HG03175 (cell line): Measurements from ENCODE around the gene TTC21A.

Source experiments
- ATAC-seq: cut with Tn5 transposase; IDR thresholded peaks from one replicate; pipeline ENCODE4 v1.9.1; 2021; ENCODE audit warnings: mild to moderate bottlenecking, moderate library complexity; ENCODE audit not compliant: unreplicated experiment

Gene TTC21A

GRCh38 chr3:39136533-39137434, 29.3 kb downstream of the TTC21A start:
- no peak for ATAC-seq

- ATAC-seq, result no peak
Measured at GRCh38 chr3:39137435-39137936, 30.0 kb downstream of the TTC21A start.

- ATAC-seq, result no peak
Measured at GRCh38 chr3:39137991-39138803, 30.7 kb downstream of the TTC21A start.

GRCh38 chr3:39138804-39139415, 31.4 kb downstream of the TTC21A start:
- ATAC-seq, result no peak

- no peak for ATAC-seq
Measured at GRCh38 chr3:39139442-39139841, 32.0 kb downstream of the TTC21A start.

- no peak for ATAC-seq
Measured at GRCh38 chr3:39140341-39140971, 33.0 kb downstream of the TTC21A start.

- ATAC-seq, result no peak
Measured at GRCh38 chr3:39141171-39141995, 33.9 kb downstream of the TTC21A start.

GRCh38 chr3:39142067-39142466, 34.6 kb downstream of the TTC21A start:
- no peak for ATAC-seq

GRCh38 chr3:39143051-39143885, 35.8 kb downstream of the TTC21A start:
- ATAC-seq, result no peak

GRCh38 chr3:39144095-39144747, 36.7 kb downstream of the TTC21A start:
- no peak for ATAC-seq

GRCh38 chr3:39144748-39145380, 37.4 kb downstream of the TTC21A start:
- ATAC-seq, result no peak

GRCh38 chr3:39146083-39146501, 38.6 kb downstream of the TTC21A start:
- ATAC-seq, result no peak

- ATAC-seq, result no peak
Measured at GRCh38 chr3:39146611-39147591, 39.4 kb downstream of the TTC21A start.

GRCh38 chr3:39147711-39148434, 40.4 kb downstream of the TTC21A start:
- peak; percentile 29 for ATAC-seq

- no peak for ATAC-seq
Measured at GRCh38 chr3:39148435-39149058, 41.1 kb downstream of the TTC21A start.

- ATAC-seq, result no peak
Measured at GRCh38 chr3:39149059-39149455, 41.6 kb downstream of the TTC21A start.
